ENCODE measurements around the gene SH2D1B. TPM values are rescaled to one million over a fixed set of nuclear protein-coding genes. Genes with fewer than 3 reads are reported as not detected.

The SH2D1B gene
- total and polyA plus RNA-seq, 8 donors, result 0.33 to 0.73 TPM; not detected in 6

DNA sequence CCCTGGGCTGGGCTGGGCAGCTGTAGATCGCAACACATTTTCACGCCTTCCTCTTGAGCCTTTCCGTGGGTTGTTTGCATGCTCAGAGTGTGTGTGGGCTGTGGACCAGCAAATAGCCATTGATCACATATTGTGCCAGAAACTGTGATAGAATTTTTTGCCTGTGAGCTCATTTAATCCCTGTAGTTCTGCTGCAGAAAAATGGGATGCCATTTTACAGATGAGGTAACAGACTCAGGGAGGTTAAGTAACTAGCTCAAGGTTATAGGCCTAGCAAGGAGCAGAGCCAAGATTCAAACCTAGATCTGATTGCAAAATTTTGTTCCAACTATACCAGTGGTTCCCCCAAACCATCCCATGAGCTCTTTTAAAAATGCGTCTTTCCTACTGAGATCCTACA, 45.8 kb downstream of the SH2D1B start:
- Histone ChIP-seq H3K4me3 (no peak overlapping the region), H3K36me3 (peaks cover 6 to 31% (median 29%) of the 10 kb centered on the region in 4 donors), H3K4me1 (no peaks in the 10 kb centered on the region), H3K27me3 (no peaks in the 10 kb centered on the region), H3K27ac (no peak overlapping the region), H3K9me3 (no peaks in the 10 kb centered on the region)
- WGBS, 5 donors, result 53 to 72% (median 67%) methylated on average over 4 of the region's 4 CpGs
- intact Hi-C loops (cut with DNase I; ENCODE audit: low total_unique reads), result no loop called here
- TF ChIP-seq POLR2AphosphoS5 (IDR thresholded peaks at IDR 0.05) (no peak), EP300 (IDR thresholded peaks at IDR 0.05) (no peak)
- TF ChIP-seq, protein P1, sequence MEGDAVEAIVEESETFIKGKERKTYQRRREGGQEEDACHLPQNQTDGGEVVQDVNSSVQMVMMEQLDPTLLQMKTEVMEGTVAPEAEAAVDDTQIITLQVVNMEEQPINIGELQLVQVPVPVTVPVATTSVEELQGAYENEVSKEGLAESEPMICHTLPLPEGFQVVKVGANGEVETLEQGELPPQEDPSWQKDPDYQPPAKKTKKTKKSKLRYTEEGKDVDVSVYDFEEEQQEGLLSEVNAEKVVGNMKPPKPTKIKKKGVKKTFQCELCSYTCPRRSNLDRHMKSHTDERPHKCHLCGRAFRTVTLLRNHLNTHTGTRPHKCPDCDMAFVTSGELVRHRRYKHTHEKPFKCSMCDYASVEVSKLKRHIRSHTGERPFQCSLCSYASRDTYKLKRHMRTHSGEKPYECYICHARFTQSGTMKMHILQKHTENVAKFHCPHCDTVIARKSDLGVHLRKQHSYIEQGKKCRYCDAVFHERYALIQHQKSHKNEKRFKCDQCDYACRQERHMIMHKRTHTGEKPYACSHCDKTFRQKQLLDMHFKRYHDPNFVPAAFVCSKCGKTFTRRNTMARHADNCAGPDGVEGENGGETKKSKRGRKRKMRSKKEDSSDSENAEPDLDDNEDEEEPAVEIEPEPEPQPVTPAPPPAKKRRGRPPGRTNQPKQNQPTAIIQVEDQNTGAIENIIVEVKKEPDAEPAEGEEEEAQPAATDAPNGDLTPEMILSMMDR (IDR thresholded peaks at IDR 0.05), result no peak
- DNase-seq, result no peak

DNA sequence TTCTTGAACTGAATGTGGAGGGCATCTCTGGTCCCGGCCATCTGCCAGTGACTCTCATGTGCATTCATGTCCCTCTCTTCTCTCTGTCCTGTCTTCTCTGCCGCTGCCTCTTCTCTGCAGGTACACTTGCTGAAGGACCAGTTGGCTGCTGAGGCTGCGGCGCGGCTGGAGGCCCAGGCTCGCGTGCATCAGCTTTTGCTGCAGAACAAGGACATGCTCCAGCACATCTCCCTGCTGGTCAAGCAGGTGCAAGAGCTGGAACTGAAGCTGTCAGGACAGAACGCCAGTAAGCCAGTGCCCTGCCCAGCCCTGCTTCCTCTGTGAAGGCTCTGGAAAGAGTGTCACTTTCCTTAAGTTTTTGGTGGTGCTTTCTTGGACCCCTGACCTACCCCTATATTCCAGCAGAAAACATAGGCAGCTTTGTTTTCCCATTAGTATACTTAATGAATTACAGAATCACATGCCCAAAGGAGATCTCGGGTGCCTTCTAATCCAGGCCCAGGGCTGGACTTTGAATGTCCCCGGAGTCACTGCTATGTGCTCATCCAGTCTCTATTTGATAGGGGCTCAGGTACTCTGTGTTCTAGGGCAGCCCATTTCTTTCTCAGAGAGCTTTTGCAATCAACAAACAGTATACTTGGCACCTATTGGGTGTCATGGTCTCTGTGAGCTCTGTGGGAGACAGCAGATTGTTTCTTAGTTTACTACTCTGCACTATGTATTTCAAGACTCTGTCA, 46.5 kb downstream of the SH2D1B start:
- H3K9me3 ChIP-seq, result no peaks in the 10 kb centered on the region
- H3K4me1 ChIP-seq, result peaks cover 0 to under 1% (median 0%) of the 10 kb centered on the region in 4 donors
- WGBS, 5 donors, result 93 to 98% (median 95%) methylated on average over 10 of the region's 10 CpGs
- no peak overlapping the region for H3K4me3 ChIP-seq
- TF ChIP-seq EP300 (IDR thresholded peaks at IDR 0.05) (no peak), POLR2A (IDR thresholded peaks at IDR 0.05) (no peak), POLR2AphosphoS5 (IDR thresholded peaks at IDR 0.05) (no peak)
- TF ChIP-seq, protein P1 (IDR thresholded peaks at IDR 0.05), result no peak
- DNase-seq, result no peak
- intact Hi-C loops (cut with DNase I; ENCODE audit: low total_unique reads), result no loop called here
- no peak overlapping the region for H3K27ac ChIP-seq
- H3K27me3 ChIP-seq, result no peaks in the 10 kb centered on the region
- peaks cover under 1 to 38% (median 31%) of the 10 kb centered on the region in 4 donors for H3K36me3 ChIP-seq

DNA sequence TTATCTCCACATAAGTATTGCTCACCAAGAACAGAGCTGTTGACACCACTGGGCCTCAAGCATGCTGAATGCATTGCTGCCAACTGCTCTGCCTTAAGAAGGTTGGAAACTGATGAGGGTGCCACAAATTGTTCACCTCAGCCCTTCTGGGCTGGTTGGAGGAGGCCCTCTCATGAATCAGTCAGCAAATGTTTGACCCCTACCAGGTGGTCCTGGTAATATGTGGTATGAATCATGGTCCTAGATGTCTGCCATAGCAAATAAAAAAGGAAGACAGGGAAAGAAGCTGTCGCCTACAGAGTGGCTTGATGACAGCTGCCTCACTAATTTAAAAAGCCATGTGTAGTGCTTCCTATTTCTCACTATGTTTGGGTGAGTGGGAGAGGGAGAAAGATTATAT, 47.4 kb downstream of the SH2D1B start:
- Histone ChIP-seq H3K9me3 (no peaks in the 10 kb centered on the region), H3K27me3 (no peaks in the 10 kb centered on the region), H3K36me3 (peaks cover 0 to 43% (median 31%) of the 10 kb centered on the region in 4 donors), H3K4me3 (no peak overlapping the region), H3K4me1 (peaks cover 0 to 5% (median 0%) of the 10 kb centered on the region in 4 donors), H3K27ac (no peak overlapping the region)
- intact Hi-C loops (cut with DNase I; ENCODE audit: low total_unique reads), result no loop called here
- 88 to 96% (median 94%) methylated on average over 1 of the region's 1 CpG for whole genome bisulfite sequencing, 5 donors
- DNase-seq, result no peak
- no peak for TF ChIP-seq EP300 (IDR thresholded peaks at IDR 0.05)
- TF ChIP-seq POLR2A (IDR thresholded peaks at IDR 0.05), result no peak
- TF ChIP-seq, protein P1 (IDR thresholded peaks at IDR 0.05), result no peak

DNA sequence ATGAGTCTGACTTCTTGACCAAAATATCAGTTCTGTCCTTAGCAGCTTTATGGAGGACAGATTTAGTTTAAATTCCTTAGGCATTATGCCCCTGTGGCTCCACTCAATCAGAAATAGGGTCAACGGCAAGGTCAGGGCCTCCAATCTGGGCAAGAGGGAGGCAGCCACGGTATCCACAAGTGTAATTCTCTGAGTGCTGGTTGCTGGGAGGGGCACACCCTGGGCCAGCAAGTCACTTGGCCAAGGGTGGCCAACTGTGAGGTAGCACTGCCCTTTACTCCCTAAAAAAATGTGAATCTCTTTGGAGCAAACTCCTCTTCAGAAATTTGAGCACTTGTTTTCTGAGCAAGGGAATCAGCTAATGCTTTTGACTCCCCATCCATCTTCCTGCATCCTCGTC, 48.1 kb downstream of the SH2D1B start:
- intact Hi-C loops (cut with DNase I; ENCODE audit: low total_unique reads), result no loop called here
- Histone ChIP-seq H3K4me3 (no peak overlapping the region), H3K4me1 (peaks cover 0 to 5% (median 0%) of the 10 kb centered on the region in 4 donors), H3K27me3 (no peaks in the 10 kb centered on the region), H3K9me3 (no peaks in the 10 kb centered on the region), H3K36me3 (peaks cover 0 to 49% (median 31%) of the 10 kb centered on the region in 4 donors), H3K27ac (no peak overlapping the region)
- WGBS, 5 donors, result 78 to 90% (median 85%) methylated on average over 3 of the region's 3 CpGs
- TF ChIP-seq, protein P1 (IDR thresholded peaks at IDR 0.05), result no peak
- TF ChIP-seq POLR2AphosphoS5 (IDR thresholded peaks at IDR 0.05) (no peak), POLR2A (IDR thresholded peaks at IDR 0.05) (no peak), EP300 (IDR thresholded peaks at IDR 0.05) (no peak)
- DNase-seq, result no peak
